ENCODE measurements around the gene ATP2B2. TPM values are rescaled to one million over a fixed set of nuclear protein-coding genes. Genes with fewer than 3 reads are reported as not detected.

Gene ATP2B2
- total and polyA plus RNA-seq, 10 of the 15 experiments (the other 5 are each of a cell fraction or from before 2014, with no cell fraction given): 0.04 TPM; not detected in 9

- TF ChIP-seq ATF3 (IDR thresholded peaks at IDR 0.05; ENCODE audit: borderline replicate concordance, extremely low read depth, low read depth, low read length) (no peak), SIN3A (IDR thresholded peaks at IDR 0.05; ENCODE audit: low read depth, low read length) (no peak)
Observed at GRCh38 chr3:10460951-10461545, 44.3 kb downstream of the ATP2B2 start (continued).

- 29% methylated on average over 5 of the region's 5 CpGs for WGBS (ENCODE audit: insufficient coverage, insufficient replicate concordance, low lambda C conversion rate, missing lambda C conversion rate)
- in situ Hi-C loops (cut with MboI): no loop called here
- TF ChIP-seq REST (IDR thresholded peaks at IDR 0.05; ENCODE audit: low read depth, low read length): peak; percentile 99
- no peak for TF ChIP-seq WRNIP1 (IDR thresholded peaks at IDR 0.05; ENCODE audit: borderline replicate concordance, low read depth, low read length)
- peak; percentile 85 for TF ChIP-seq NKRF (conservative IDR thresholded peaks at IDR 0.05)
- TF ChIP-seq SREBF1 (IDR thresholded peaks at IDR 0.05; ENCODE audit: low read length): peak; percentile 69
- TF ChIP-seq NR2F1 (conservative IDR thresholded peaks at IDR 0.05): peak; percentile 29; the same call in 1 of the 2 replicates
- no peak for TF ChIP-seq ATF7 (IDR thresholded peaks at IDR 0.05; ENCODE audit: low read depth)
- TF ChIP-seq, protein P1, sequence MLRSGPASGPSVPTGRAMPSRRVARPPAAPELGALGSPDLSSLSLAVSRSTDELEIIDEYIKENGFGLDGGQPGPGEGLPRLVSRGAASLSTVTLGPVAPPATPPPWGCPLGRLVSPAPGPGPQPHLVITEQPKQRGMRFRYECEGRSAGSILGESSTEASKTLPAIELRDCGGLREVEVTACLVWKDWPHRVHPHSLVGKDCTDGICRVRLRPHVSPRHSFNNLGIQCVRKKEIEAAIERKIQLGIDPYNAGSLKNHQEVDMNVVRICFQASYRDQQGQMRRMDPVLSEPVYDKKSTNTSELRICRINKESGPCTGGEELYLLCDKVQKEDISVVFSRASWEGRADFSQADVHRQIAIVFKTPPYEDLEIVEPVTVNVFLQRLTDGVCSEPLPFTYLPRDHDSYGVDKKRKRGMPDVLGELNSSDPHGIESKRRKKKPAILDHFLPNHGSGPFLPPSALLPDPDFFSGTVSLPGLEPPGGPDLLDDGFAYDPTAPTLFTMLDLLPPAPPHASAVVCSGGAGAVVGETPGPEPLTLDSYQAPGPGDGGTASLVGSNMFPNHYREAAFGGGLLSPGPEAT (IDR thresholded peaks at IDR 0.05; ENCODE audit: low read depth): no peak
- TF ChIP-seq TAF1 (IDR thresholded peaks at IDR 0.05; ENCODE audit: borderline replicate concordance, low read depth, low read length): no peak
- TF ChIP-seq IRF4 (IDR thresholded peaks at IDR 0.05; ENCODE audit: low read depth, low read length): peak; percentile 51; the same call in 1 of the 2 replicates
Observed at GRCh38 chr3:10459954-10460754, 45.2 kb downstream of the ATP2B2 start.

More at GRCh38 chr3:10459954-10460754, 45.2 kb downstream of the ATP2B2 start:
- no TSS peak for BruUV-seq (replicated peaks)
- Histone ChIP-seq H3K79me2 (ENCODE audit: control insufficient read depth, insufficient read depth, low read length) (no peaks in the 10 kb centered on the region), H3K9ac (ENCODE audit: control insufficient read depth, insufficient read depth, low read length) (no peak overlapping the region), H3K27ac (ENCODE audit: control insufficient read depth, insufficient read depth) (no peak overlapping the region), H3K27me3 (replicated peaks in 1 of 2; ENCODE audit: control insufficient read depth in 2 of 2, insufficient read depth in 2 of 2, low read length in 1 of 2) (no peaks in the 10 kb centered on the region; a peak in 1 of 4 replicates), H3K4me3 (no peak overlapping the region), H3K9me3 (replicated peaks; ENCODE audit: control insufficient read depth, insufficient read depth, low read length) (no peaks in the 10 kb centered on the region; the same call in 2 of the 3 replicates), H3K36me3 (ENCODE audit: control insufficient read depth in 2 of 2, insufficient read depth in 2 of 2, low read length in 1 of 2) (no peaks in the 10 kb centered on the region), H4K20me1 (ENCODE audit: control insufficient read depth, insufficient read depth) (no peaks in the 10 kb centered on the region), H3K4me2 (ENCODE audit: control insufficient read depth, insufficient read depth) (no peak overlapping the region), H2AFZ (ENCODE audit: control insufficient read depth, low read depth, low read length) (no peak overlapping the region), H3K4me1 (ENCODE audit: control insufficient read depth, insufficient read depth, low read length) (peaks cover 16% of the 10 kb centered on the region)
- intact Hi-C loops (cut with micrococcal nuclease; ENCODE audit: unreplicated experiment): no loop called here
- RAD21 ChIA-PET (ENCODE audit: unreplicated experiment): no interaction called here
- DNase-seq (ENCODE audit: low read depth, low spot score) (no peak), ATAC-seq (peak; percentile 83), FAIRE-seq (no peak)
- CTCF ChIA-PET: no interaction called here
- SMC1A ChIA-PET (ENCODE audit: uncharacterized antibody, unreplicated experiment): no interaction called here
- POLR2A ChIA-PET: no interaction called here
